PC-9 (cell line): ENCODE results near the gene ETV7. TPM values are rescaled to one million over a fixed set of nuclear protein-coding genes. Genes with fewer than 3 reads are reported as not detected.

Experiments used
- BruUV-seq: library from RNA; stranded (reverse); fragments of 400-500 nt; replicated peaks from 2 replicates; lab custom pipeline; 2021; lab: Mats Ljungman, UMichigan
- CTCF ChIA-PET: fragments of 300-600 bp; sonication (Branson Sonifier 250); formaldehyde crosslinking; loops from one replicate; lab custom pipeline; 2022; ENCODE audit warnings: antibody characterized with exemption; lab: Charles Lee
- POLR2A ChIA-PET: fragments of 300-600 bp; sonication (Branson Sonifier 250); formaldehyde crosslinking; loops from one replicate; lab custom pipeline; 2022; ENCODE audit warnings: antibody characterized with exemption; ENCODE audit not compliant: unreplicated experiment; lab: Charles Lee
- DNase-seq, 2 experiments: peaks; one replicate each; pipeline versions ENCODE4 v3.0.0 to v3.0.0-alpha.2; 2015 to 2022; ENCODE audit warnings: mixed read lengths in 1 of 2
- H2AFZ ChIP-seq: fragments of 200-600 bp; sonication (generic); 2 replicates; pipeline ENCODE4 v1.8.1; 2017; ENCODE audit warnings: antibody characterized with exemption
- H3F3A ChIP-seq: fragments of 200-600 bp; sonication (generic); 2 replicates; pipeline ENCODE4 v1.8.1; 2017; ENCODE audit warnings: antibody characterized with exemption, mild to moderate bottlenecking, low read depth; ENCODE audit not compliant: insufficient read depth
- H3K27ac ChIP-seq: fragments of 200-600 bp; sonication (generic); 2 replicates; pipeline ENCODE4 v1.6.1; 2016; ENCODE audit warnings: mixed run types
- H3K27me3 ChIP-seq: fragments of 200-600 bp; sonication (generic); 2 replicates; pipeline ENCODE4 v1.6.1; 2016; ENCODE audit warnings: low read depth, mixed run types; ENCODE audit not compliant: insufficient read depth
- H3K36me3 ChIP-seq: fragments of 200-600 bp; sonication (generic); 2 replicates; pipeline ENCODE4 v1.6.1; 2016; ENCODE audit warnings: low read depth, mixed run types
- H3K4me1 ChIP-seq: fragments of 200-600 bp; sonication (generic); replicated peaks from 2 replicates; pipeline ENCODE4 v1.6.1; 2016; ENCODE audit warnings: mixed run types; ENCODE audit not compliant: insufficient read depth
- H3K4me2 ChIP-seq: fragments of 200-600 bp; sonication (generic); 2 replicates; pipeline ENCODE4 v1.6.1; 2017; ENCODE audit warnings: mixed run types
- H3K4me3 ChIP-seq: fragments of 200-600 bp; sonication (generic); 2 replicates; pipeline ENCODE4 v1.6.1; 2016; ENCODE audit warnings: mixed run types
- H3K79me2 ChIP-seq: fragments of 200-600 bp; sonication (generic); 2 replicates; pipeline ENCODE4 v1.6.1; 2017; ENCODE audit warnings: low read depth, mixed run types
- H3K9me2 ChIP-seq: fragments of 200-600 bp; sonication (generic); 2 replicates; pipeline ENCODE4 v1.8.1; 2017; ENCODE audit warnings: mild to moderate bottlenecking; ENCODE audit not compliant: insufficient read depth
- H3K9me3 ChIP-seq: fragments of 200-600 bp; sonication (generic); 2 replicates; pipeline ENCODE4 v1.8.1; 2016; ENCODE audit warnings: low read depth; ENCODE audit not compliant: insufficient read depth
- H4K20me1 ChIP-seq: fragments of 200-600 bp; sonication (generic); 2 replicates; pipeline ENCODE4 v1.8.1; 2017; ENCODE audit not compliant: insufficient read depth
- CTCF ChIP-seq: fragments of 200-600 bp; sonication (generic); conservative IDR thresholded peaks from 2 replicates; pipeline ENCODE4 v1.6.1; 2017; ENCODE audit warnings: mixed run types, antibody characterized with exemption, mild to moderate bottlenecking, moderate library complexity
- EZH2 ChIP-seq: fragments of 200-600 bp; sonication (generic); IDR thresholded peaks from 2 replicates; pipeline ENCODE4 v1.8.0; 2017; ENCODE audit warnings: antibody characterized with exemption, low read depth
- intact Hi-C: fragments of 100-400 bp; cut with micrococcal nuclease; formaldehyde crosslinking; loops from one replicate; pipeline ENCODE4 v1.10.0; 2022; ENCODE audit not compliant: unreplicated experiment
- total RNA-seq: library from RNA; stranded (reverse); gene quantifications from 2 replicates; pipeline ENCODE4 v1.2.3, GENCODE V29; 2021

The ETV7 gene
- total RNA-seq, 1 experiment from 2014 or later = 0.57 TPM

- no peaks in the 10 kb centered on the region for H3K36me3 ChIP-seq
- H3K4me3 ChIP-seq = no peak overlapping the region
- no peaks in the 10 kb centered on the region for H3K9me3 ChIP-seq
- intact Hi-C loops = no loop called here
- H4K20me1 ChIP-seq = no peaks in the 10 kb centered on the region
- DNase-seq = no peak
- ChIA-PET POLR2A (no interaction called here), CTCF (no interaction called here)
- H3K4me2 ChIP-seq = no peak overlapping the region
- H3K9me2 ChIP-seq = no peaks in the 10 kb centered on the region
- no peaks in the 10 kb centered on the region for H3K4me1 ChIP-seq
- no TSS peak for BruUV-seq
- H3K27ac ChIP-seq = no peak overlapping the region
- no peak overlapping the region for H2AFZ ChIP-seq
- TF ChIP-seq EZH2 (no peak), CTCF (no peak)
- H3K79me2 ChIP-seq = no peaks in the 10 kb centered on the region
- no peaks in the 10 kb centered on the region for H3F3A ChIP-seq
- H3K27me3 ChIP-seq = no peaks in the 10 kb centered on the region
Observed at GRCh38 chr6:36399970-36400369, 12.5 kb upstream of the ETV7 start.

DNA sequence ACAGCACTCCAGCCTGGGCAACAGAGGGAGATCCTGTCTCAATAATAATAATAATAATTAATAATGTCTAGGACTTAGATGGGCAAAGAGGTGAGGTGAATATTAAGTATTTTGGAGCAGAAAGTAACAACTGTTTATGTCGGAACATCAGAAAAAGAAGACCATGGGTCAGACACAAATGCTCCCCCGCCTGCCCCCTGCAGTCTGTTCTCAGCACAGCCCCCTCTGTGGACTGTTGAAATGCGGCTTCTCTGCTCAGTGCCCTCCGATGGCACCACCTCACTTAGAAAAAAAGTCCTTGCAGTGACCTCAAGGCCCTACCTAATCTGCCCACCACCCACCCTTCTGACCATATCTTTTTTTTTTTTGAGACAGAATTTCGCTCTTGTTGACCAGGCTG lies 5.2 kb upstream of the ETV7 start:
- Histone ChIP-seq H4K20me1 (no peaks in the 10 kb centered on the region), H3K79me2 (no peaks in the 10 kb centered on the region), H3K9me2 (no peaks in the 10 kb centered on the region), H3K4me2 (no peak overlapping the region), H3F3A (no peaks in the 10 kb centered on the region), H3K4me3 (no peak overlapping the region), H3K36me3 (no peaks in the 10 kb centered on the region), H3K27me3 (peaks cover 7% of the 10 kb centered on the region; the same call in 1 of the 2 replicates), H3K9me3 (no peaks in the 10 kb centered on the region), H3K27ac (no peak overlapping the region), H2AFZ (no peak overlapping the region), H3K4me1 (no peaks in the 10 kb centered on the region)
- intact Hi-C loops = no loop called here
- BruUV-seq = no TSS peak
- ChIA-PET CTCF (interaction anchor here (0.7 kb wide), 1 partner anchor 33 kb away, joined by 3 read pairs; no protein-coding TSS in a partner anchor), POLR2A (no interaction called here)
- TF ChIP-seq CTCF = no peak
- TF ChIP-seq EZH2 = no peak
- no peak for DNase-seq

DNA sequence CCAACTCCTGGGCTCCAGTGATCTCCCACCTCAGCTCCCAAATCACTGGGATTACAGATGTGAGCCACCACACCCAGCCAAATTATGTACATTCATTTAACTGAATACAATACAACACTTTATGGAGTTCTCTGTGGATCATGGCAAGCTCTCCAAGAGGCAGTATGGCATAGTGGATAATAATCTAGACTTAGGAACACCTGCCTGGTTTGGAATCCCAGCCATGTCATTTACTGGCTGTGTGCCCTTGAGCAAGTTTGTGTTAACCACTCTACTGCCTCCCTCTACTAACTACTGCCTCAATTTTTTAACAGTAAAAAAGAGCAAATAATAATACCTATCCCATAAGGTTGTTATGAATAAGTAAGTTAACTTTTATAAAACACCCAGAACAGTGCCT lies 1.9 kb upstream of the ETV7 start:
- POLR2A ChIA-PET = interaction anchor here (0.6 kb wide), 1 partner anchor 528 kb away, joined by 4 read pairs; no protein-coding TSS in a partner anchor

More for the DNA sequence above, 1.9 kb upstream of the ETV7 start:
- intact Hi-C loops = no loop called here
- Histone ChIP-seq H3K9me2 (no peaks in the 10 kb centered on the region), H3K9me3 (no peaks in the 10 kb centered on the region), H3K4me1 (no peaks in the 10 kb centered on the region), H3K27me3 (peaks cover 15% of the 10 kb centered on the region; the same call in 1 of the 2 replicates), H4K20me1 (no peaks in the 10 kb centered on the region), H3K4me2 (no peak overlapping the region), H3K36me3 (no peaks in the 10 kb centered on the region), H2AFZ (no peak overlapping the region), H3K27ac (no peak overlapping the region), H3F3A (no peaks in the 10 kb centered on the region), H3K4me3 (no peak overlapping the region), H3K79me2 (no peaks in the 10 kb centered on the region)
- CTCF ChIA-PET = no interaction called here
- TF ChIP-seq CTCF = no peak
- no peak for TF ChIP-seq EZH2
- DNase-seq = no peak
- no TSS peak for BruUV-seq
